HEK293 (cell line): Measurements from ENCODE around the gene HPDL.

Experiments used
- CTCF ChIA-PET: fragments of 350-600 bp; formaldehyde crosslinking; extraction: SDS; loops from one replicate; lab custom pipeline; 2021; ENCODE audit warnings: antibody characterized with exemption; lab: Yijun Ruan, JAX
- POLR2A ChIA-PET: fragments of 300-600 bp; formaldehyde crosslinking; extraction: SDS; loops from one replicate; lab custom pipeline; 2020; ENCODE audit warnings: antibody characterized with exemption, inconsistent platforms; lab: Yijun Ruan, JAX
- H3K27ac ChIP-seq: fragments of 200-500 bp; sonication (Bioruptor generic); 2 replicates; pipeline ENCODE4 v1.5.1; 2014; ENCODE audit warnings: low read depth, low read length, control low read depth, inconsistent platforms; ENCODE audit errors: extremely low read depth
- H3K36me3 ChIP-seq, 2 experiments: fragments of 200-500 bp in 1 of 2; sonication (Bioruptor generic) in 1 of 2; 1 replicate in 1 of 2; 2 replicates in 1 of 2; pipeline ENCODE4 v1.5.1; 2014 to 2017; ENCODE audit warnings: inconsistent platforms in 2 of 2, low read length in 2 of 2; ENCODE audit not compliant: control insufficient read depth in 2 of 2, insufficient read depth in 1 of 2
- H3K4me1 ChIP-seq: fragments of 200-500 bp; sonication (Bioruptor generic); 2 replicates; pipeline ENCODE4 v1.5.1; 2014; ENCODE audit warnings: mild to moderate bottlenecking, low read length, inconsistent platforms; ENCODE audit not compliant: control insufficient read depth, insufficient read depth
- H3K4me3 ChIP-seq: 2 replicates; pipeline ENCODE4 v1.5.1; 2011; ENCODE audit warnings: low read depth, mild to moderate bottlenecking, control low read depth, low read length, moderate library complexity
- H3K9me3 ChIP-seq: fragments of 200-500 bp; sonication (Bioruptor generic); 2 replicates; pipeline ENCODE4 v1.5.1; 2014; ENCODE audit warnings: low read depth, low read length, inconsistent platforms; ENCODE audit not compliant: control insufficient read depth, insufficient read depth
- BCL11A ChIP-seq: fragments of 450-650 bp; formaldehyde crosslinking; IDR thresholded peaks from 2 replicates; pipeline ENCODE4 v1.5.1; 2016; ENCODE audit warnings: low read depth, missing biosample characterization, missing genetic modification characterization
- GLI2 ChIP-seq: fragments of 450-650 bp; formaldehyde crosslinking; IDR thresholded peaks from 2 replicates; pipeline ENCODE4; 2017; ENCODE audit warnings: missing biosample characterization, missing genetic modification characterization, low read depth, borderline replicate concordance
- GLIS2 ChIP-seq: fragments of 450-650 bp; formaldehyde crosslinking; IDR thresholded peaks from 2 replicates; pipeline ENCODE4 v1.5.1; 2016; ENCODE audit warnings: missing biosample characterization, missing genetic modification characterization
- IKZF3 ChIP-seq: fragments of 450-650 bp; IDR thresholded peaks from 2 replicates; pipeline ENCODE4 v1.5.0; 2018; ENCODE audit warnings: missing biosample characterization, mild to moderate bottlenecking, missing genetic modification characterization, moderate library complexity
- INSM2 ChIP-seq: fragments of 450-650 bp; formaldehyde crosslinking; IDR thresholded peaks from 2 replicates; pipeline ENCODE4 v1.5.1; 2016; ENCODE audit warnings: missing biosample characterization, missing genetic modification characterization
- TCF7L2 ChIP-seq: IDR thresholded peaks from 2 replicates; pipeline ENCODE4 v1.6.1; 2011; ENCODE audit warnings: low read depth, mild to moderate bottlenecking, inconsistent platforms, low read length, moderate library complexity, borderline replicate concordance
- ZNF202 ChIP-seq: fragments of 450-650 bp; formaldehyde crosslinking; IDR thresholded peaks from 2 replicates; pipeline ENCODE4 v1.5.1; 2016; ENCODE audit warnings: missing biosample characterization, missing genetic modification characterization, borderline replicate concordance
- ZNF274 ChIP-seq, 2 experiments: fragments of 200-500 bp in 1 of 2; fragments of 450-650 bp in 1 of 2; sonication (Bioruptor generic) in 1 of 2; formaldehyde crosslinking in 1 of 2; IDR thresholded peaks; 2 replicates each; pipeline versions ENCODE4 v1.5.1 to v1.6.1; 2014 to 2016; ENCODE audit warnings: borderline replicate concordance in 1 of 2, inconsistent platforms in 1 of 2, low read length in 1 of 2, missing biosample characterization in 1 of 2, missing genetic modification characterization in 1 of 2
- ZNF302 ChIP-seq: fragments of 450-650 bp; formaldehyde crosslinking; IDR thresholded peaks from 2 replicates; pipeline ENCODE4 v1.5.1; 2016; ENCODE audit warnings: missing biosample characterization, missing genetic modification characterization, low read depth
- ZNF354C ChIP-seq: fragments of 450-650 bp; formaldehyde crosslinking; IDR thresholded peaks from 2 replicates; pipeline ENCODE4 v1.5.1; 2016; ENCODE audit warnings: missing biosample characterization, missing genetic modification characterization, low read depth, borderline replicate concordance
- ZNF416 ChIP-seq: fragments of 450-650 bp; formaldehyde crosslinking; IDR thresholded peaks from 2 replicates; pipeline ENCODE4 v1.5.1; 2016; ENCODE audit warnings: missing biosample characterization, missing genetic modification characterization
- ZNF544 ChIP-seq: fragments of 450-650 bp; formaldehyde crosslinking; IDR thresholded peaks from 2 replicates; pipeline ENCODE4 v1.5.0; 2017; ENCODE audit warnings: missing biosample characterization, missing genetic modification characterization
- ZNF549 ChIP-seq: fragments of 450-650 bp; IDR thresholded peaks from 2 replicates; pipeline ENCODE4 v1.5.1; 2018; ENCODE audit warnings: missing biosample characterization, missing genetic modification characterization, mild to moderate bottlenecking, inconsistent platforms, moderate library complexity
- ZNF555 ChIP-seq: fragments of 450-650 bp; formaldehyde crosslinking; conservative IDR thresholded peaks from 2 replicates; pipeline ENCODE4 v1.5.1; 2017; ENCODE audit warnings: missing biosample characterization, mild to moderate bottlenecking, missing genetic modification characterization, inconsistent platforms
- ZNF561 ChIP-seq: fragments of 450-650 bp; IDR thresholded peaks from 2 replicates; pipeline ENCODE4 v1.5.1; 2018; ENCODE audit warnings: missing biosample characterization, missing genetic modification characterization, borderline replicate concordance
- ZNF585B ChIP-seq: fragments of 450-650 bp; formaldehyde crosslinking; IDR thresholded peaks from 2 replicates; pipeline ENCODE4 v1.5.1; 2016; ENCODE audit warnings: missing biosample characterization, missing genetic modification characterization
- ZNF610 ChIP-seq: fragments of 450-650 bp; formaldehyde crosslinking; IDR thresholded peaks from 2 replicates; pipeline ENCODE4 v1.5.1; 2016; ENCODE audit warnings: missing biosample characterization, missing genetic modification characterization, borderline replicate concordance
- ZNF623 ChIP-seq: fragments of 450-650 bp; formaldehyde crosslinking; IDR thresholded peaks from 2 replicates; pipeline ENCODE4 v1.5.1; 2016; ENCODE audit warnings: missing biosample characterization, missing genetic modification characterization
- ZNF639 ChIP-seq: fragments of 450-650 bp; formaldehyde crosslinking; IDR thresholded peaks from 2 replicates; pipeline ENCODE4 v1.5.1; 2016; ENCODE audit warnings: missing biosample characterization, missing genetic modification characterization
- ZNF76 ChIP-seq: fragments of 450-650 bp; formaldehyde crosslinking; IDR thresholded peaks from 2 replicates; pipeline ENCODE4; 2016; ENCODE audit warnings: low read depth, missing biosample characterization, missing genetic modification characterization, borderline replicate concordance
- TF ChIP-seq, protein P1 (sequence below): fragments of 450-650 bp; IDR thresholded peaks from 2 replicates; pipeline ENCODE4 v1.5.1; 2018; ENCODE audit warnings: missing biosample characterization, mild to moderate bottlenecking, missing genetic modification characterization
- TF ChIP-seq, protein P2 (sequence below): fragments of 450-650 bp; formaldehyde crosslinking; IDR thresholded peaks from 2 replicates; pipeline ENCODE4 v1.5.1; 2016; ENCODE audit warnings: missing biosample characterization, missing genetic modification characterization, borderline replicate concordance
- TF ChIP-seq, protein P3 (sequence below): fragments of 450-650 bp; formaldehyde crosslinking; IDR thresholded peaks from 2 replicates; pipeline ENCODE4 v1.5.1; 2017; ENCODE audit warnings: missing biosample characterization, mild to moderate bottlenecking, missing genetic modification characterization, moderate library complexity

Gene HPDL

DNA sequence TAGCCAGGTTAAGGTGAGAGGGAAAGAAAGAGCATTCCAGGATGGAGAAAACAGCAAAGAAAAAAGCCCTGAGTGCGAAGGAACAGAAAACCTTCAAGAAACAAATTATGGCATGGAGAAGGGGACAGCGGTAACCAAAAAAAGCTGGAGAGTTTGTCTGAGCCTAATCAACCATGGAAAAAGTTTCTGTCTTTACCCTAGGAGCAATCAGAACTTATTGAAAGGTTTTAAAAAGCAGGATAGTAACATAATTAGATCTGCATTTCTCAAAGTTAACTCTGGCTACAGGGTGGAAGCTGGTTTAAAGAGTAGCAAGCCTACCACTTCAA lies 26.1 kb upstream of the HPDL start (continued):
- TF ChIP-seq INSM2 (tag by site-specific recombination) (no peak), ZNF544 (tag by site-specific recombination) (no peak), TCF7L2 (no peak), ZNF585B (tag by site-specific recombination) (no peak), ZNF76 (no peak), GLI2 (tag by site-specific recombination) (no peak), ZNF639 (tag by site-specific recombination) (no peak)
- TF ChIP-seq, protein P1, sequence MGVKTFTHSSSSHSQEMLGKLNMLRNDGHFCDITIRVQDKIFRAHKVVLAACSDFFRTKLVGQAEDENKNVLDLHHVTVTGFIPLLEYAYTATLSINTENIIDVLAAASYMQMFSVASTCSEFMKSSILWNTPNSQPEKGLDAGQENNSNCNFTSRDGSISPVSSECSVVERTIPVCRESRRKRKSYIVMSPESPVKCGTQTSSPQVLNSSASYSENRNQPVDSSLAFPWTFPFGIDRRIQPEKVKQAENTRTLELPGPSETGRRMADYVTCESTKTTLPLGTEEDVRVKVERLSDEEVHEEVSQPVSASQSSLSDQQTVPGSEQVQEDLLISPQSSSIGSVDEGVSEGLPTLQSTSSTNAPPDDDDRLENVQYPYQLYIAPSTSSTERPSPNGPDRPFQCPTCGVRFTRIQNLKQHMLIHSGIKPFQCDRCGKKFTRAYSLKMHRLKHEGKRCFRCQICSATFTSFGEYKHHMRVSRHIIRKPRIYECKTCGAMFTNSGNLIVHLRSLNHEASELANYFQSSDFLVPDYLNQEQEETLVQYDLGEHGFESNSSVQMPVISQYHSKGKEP (tag by site-specific recombination), result no peak
- TF ChIP-seq, protein P2, sequence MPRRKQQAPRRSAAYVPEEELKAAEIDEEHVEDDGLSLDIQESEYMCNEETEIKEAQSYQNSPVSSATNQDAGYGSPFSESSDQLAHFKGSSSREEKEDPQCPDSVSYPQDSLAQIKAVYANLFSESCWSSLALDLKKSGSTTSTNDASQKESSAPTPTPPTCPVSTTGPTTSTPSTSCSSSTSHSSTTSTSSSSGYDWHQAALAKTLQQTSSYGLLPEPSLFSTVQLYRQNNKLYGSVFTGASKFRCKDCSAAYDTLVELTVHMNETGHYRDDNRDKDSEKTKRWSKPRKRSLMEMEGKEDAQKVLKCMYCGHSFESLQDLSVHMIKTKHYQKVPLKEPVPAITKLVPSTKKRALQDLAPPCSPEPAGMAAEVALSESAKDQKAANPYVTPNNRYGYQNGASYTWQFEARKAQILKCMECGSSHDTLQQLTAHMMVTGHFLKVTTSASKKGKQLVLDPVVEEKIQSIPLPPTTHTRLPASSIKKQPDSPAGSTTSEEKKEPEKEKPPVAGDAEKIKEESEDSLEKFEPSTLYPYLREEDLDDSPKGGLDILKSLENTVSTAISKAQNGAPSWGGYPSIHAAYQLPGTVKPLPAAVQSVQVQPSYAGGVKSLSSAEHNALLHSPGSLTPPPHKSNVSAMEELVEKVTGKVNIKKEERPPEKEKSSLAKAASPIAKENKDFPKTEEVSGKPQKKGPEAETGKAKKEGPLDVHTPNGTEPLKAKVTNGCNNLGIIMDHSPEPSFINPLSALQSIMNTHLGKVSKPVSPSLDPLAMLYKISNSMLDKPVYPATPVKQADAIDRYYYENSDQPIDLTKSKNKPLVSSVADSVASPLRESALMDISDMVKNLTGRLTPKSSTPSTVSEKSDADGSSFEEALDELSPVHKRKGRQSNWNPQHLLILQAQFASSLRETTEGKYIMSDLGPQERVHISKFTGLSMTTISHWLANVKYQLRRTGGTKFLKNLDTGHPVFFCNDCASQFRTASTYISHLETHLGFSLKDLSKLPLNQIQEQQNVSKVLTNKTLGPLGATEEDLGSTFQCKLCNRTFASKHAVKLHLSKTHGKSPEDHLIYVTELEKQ, result no peak

GRCh38 chr1:45302505-45303150 lies 24.1 kb upstream of the HPDL start:
- POLR2A ChIA-PET, result interaction anchor here (0.7 to 3.0 kb wide), 11 partner anchors 22 to 606 kb away, joined by 3 to 83 read pairs (median 8); partner anchors contain the start of genes BTBD19, DYNLT4, HECTD3 and MUTYH
- H3K4me1 ChIP-seq, result peaks cover 5% of the 10 kb centered on the region; the same call in 1 of the 2 replicates
- no peaks in the 10 kb centered on the region for H3K36me3 ChIP-seq
- CTCF ChIA-PET, result interaction anchor here (0.7 to 13.3 kb wide), 10 partner anchors 20 to 572 kb away, joined by 3 to 304 read pairs (median 4); partner anchors contain the start of genes BEST4, HECTD3, RNU5D-1 and UROD
- no peaks in the 10 kb centered on the region for H3K9me3 ChIP-seq
- peak overlapping the region; percentile 49 for H3K4me3 ChIP-seq
- peak overlapping the region; percentile 70; the same call in 1 of the 2 replicates for H3K27ac ChIP-seq
- no peak for TF ChIP-seq ZNF610 (tag by site-specific recombination)
- TF ChIP-seq INSM2 (tag by site-specific recombination), result no peak
- no peak for TF ChIP-seq ZNF274 (IDR thresholded peaks at IDR 0.05; ENCODE audit: low read length)
- TF ChIP-seq ZNF274 (tag by site-specific recombination; IDR thresholded peaks at IDR 0.05; ENCODE audit: borderline replicate concordance), result no peak
- TF ChIP-seq, protein P3, sequence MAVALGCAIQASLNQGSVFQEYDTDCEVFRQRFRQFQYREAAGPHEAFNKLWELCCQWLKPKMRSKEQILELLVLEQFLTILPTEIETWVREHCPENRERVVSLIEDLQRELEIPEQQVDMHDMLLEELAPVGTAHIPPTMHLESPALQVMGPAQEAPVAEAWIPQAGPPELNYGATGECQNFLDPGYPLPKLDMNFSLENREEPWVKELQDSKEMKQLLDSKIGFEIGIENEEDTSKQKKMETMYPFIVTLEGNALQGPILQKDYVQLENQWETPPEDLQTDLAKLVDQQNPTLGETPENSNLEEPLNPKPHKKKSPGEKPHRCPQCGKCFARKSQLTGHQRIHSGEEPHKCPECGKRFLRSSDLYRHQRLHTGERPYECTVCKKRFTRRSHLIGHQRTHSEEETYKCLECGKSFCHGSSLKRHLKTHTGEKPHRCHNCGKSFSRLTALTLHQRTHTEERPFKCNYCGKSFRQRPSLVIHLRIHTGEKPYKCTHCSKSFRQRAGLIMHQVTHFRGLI (tag by site-specific recombination), result no peak
- no peak for TF ChIP-seq ZNF561 (tag by site-specific recombination)
- TF ChIP-seq BCL11A, result no peak
- no peak for TF ChIP-seq ZNF354C
- no peak for TF ChIP-seq ZNF302 (tag by site-specific recombination)
- TF ChIP-seq ZNF549 (tag by site-specific recombination), result no peak
- TF ChIP-seq ZNF623 (tag by site-specific recombination), result no peak
- no peak for TF ChIP-seq ZNF76
- no peak for TF ChIP-seq ZNF555 (tag by site-specific recombination)
- no peak for TF ChIP-seq IKZF3
- no peak for TF ChIP-seq GLIS2 (tag by site-specific recombination)
- TF ChIP-seq ZNF416 (tag by site-specific recombination), result no peak
- no peak for TF ChIP-seq ZNF202 (tag by site-specific recombination)
